KMS-11 (cell line): Measurements from ENCODE around the gene ALPK3.

Experiments used
- H2AFZ ChIP-seq: fragments of 200-600 bp; sonication (generic); 2 replicates; pipeline ENCODE4 v1.6.1; 2016; ENCODE audit warnings: antibody characterized with exemption, mixed run types, low read depth
- H3K27ac ChIP-seq: fragments of 200-600 bp; sonication (generic); 2 replicates; pipeline ENCODE4 v1.6.1; 2016; ENCODE audit warnings: mild to moderate bottlenecking, mixed run types
- H3K27me3 ChIP-seq: fragments of 200-600 bp; sonication (generic); 2 replicates; pipeline ENCODE4 v1.6.1; 2017; ENCODE audit warnings: mild to moderate bottlenecking, low read depth, mixed run types, moderate library complexity; ENCODE audit not compliant: insufficient read depth
- H3K36me3 ChIP-seq: fragments of 200-600 bp; sonication (generic); 2 replicates; pipeline ENCODE4 v1.6.1; 2017; ENCODE audit warnings: mild to moderate bottlenecking, mixed run types; ENCODE audit not compliant: insufficient read depth
- H3K4me1 ChIP-seq: fragments of 200-600 bp; sonication (generic); 2 replicates; pipeline ENCODE4 v1.6.1; 2016; ENCODE audit warnings: mild to moderate bottlenecking, low read depth, mixed run types; ENCODE audit not compliant: poor library complexity, severe bottlenecking
- H3K4me2 ChIP-seq: fragments of 200-600 bp; sonication (generic); 2 replicates; pipeline ENCODE4 v1.7.0; 2016; ENCODE audit warnings: mild to moderate bottlenecking, mixed run types
- H3K4me3 ChIP-seq: fragments of 200-600 bp; sonication (generic); IDR thresholded peaks from 2 replicates; pipeline ENCODE4 v1.6.1; 2017; ENCODE audit warnings: low read depth, low read length, mixed read lengths; ENCODE audit not compliant: insufficient read depth
- H3K79me2 ChIP-seq: fragments of 200-600 bp; sonication (generic); 2 replicates; pipeline ENCODE4 v1.6.1; 2016; ENCODE audit warnings: low read depth, mixed run types; ENCODE audit not compliant: insufficient read depth
- H3K9ac ChIP-seq: fragments of 200-600 bp; sonication (generic); 2 replicates; pipeline ENCODE4 v1.6.1; 2016; ENCODE audit warnings: mild to moderate bottlenecking, mixed run types
- H4K20me1 ChIP-seq: fragments of 200-600 bp; sonication (generic); 2 replicates; pipeline ENCODE4 v1.6.1; 2016; ENCODE audit warnings: mild to moderate bottlenecking, mixed run types; ENCODE audit not compliant: insufficient read depth
- TF ChIP-seq, protein P1 (sequence below): fragments of 200-600 bp; sonication (generic); conservative IDR thresholded peaks from 2 replicates; pipeline ENCODE4 v1.6.1; 2017; ENCODE audit warnings: low read depth, mild to moderate bottlenecking, antibody characterized with exemption, low read length, moderate library complexity, mixed read lengths

The ALPK3 gene

DNA sequence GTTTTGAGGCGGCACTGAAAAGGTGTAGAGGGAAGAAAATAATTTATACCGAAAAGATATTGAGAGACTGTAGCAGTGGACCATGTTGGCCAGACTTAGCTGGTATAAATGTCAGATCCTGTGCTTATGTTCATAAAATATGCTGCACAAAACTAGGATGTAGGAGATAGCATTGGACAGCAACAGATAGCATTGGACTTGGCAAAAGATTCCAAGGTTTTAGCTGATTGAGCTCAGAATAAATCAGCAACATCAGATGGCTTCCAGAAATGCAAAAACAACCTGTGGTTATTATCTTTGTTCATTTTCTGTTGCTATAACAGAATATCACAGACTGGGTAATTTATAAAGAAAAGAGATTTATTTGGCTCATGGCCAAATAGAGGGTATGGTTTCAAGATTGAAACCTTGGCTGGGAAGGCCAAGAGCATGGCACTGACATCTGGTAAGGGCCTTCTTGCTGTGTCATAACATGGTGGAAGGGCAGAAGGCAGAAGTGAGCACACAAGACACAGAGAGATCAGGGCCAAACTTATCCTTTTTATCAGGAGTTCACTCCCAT, 102.0 kb downstream of the ALPK3 start:
- Histone ChIP-seq H3K4me3 (no peak overlapping the region), H3K4me2 (no peak overlapping the region), H4K20me1 (no peaks in the 10 kb centered on the region), H2AFZ (no peak overlapping the region), H3K9ac (no peak overlapping the region), H3K27ac (no peak overlapping the region), H3K79me2 (no peaks in the 10 kb centered on the region), H3K4me1 (peaks cover 4% of the 10 kb centered on the region), H3K27me3 (no peaks in the 10 kb centered on the region), H3K36me3 (no peaks in the 10 kb centered on the region)
- TF ChIP-seq, protein P1, sequence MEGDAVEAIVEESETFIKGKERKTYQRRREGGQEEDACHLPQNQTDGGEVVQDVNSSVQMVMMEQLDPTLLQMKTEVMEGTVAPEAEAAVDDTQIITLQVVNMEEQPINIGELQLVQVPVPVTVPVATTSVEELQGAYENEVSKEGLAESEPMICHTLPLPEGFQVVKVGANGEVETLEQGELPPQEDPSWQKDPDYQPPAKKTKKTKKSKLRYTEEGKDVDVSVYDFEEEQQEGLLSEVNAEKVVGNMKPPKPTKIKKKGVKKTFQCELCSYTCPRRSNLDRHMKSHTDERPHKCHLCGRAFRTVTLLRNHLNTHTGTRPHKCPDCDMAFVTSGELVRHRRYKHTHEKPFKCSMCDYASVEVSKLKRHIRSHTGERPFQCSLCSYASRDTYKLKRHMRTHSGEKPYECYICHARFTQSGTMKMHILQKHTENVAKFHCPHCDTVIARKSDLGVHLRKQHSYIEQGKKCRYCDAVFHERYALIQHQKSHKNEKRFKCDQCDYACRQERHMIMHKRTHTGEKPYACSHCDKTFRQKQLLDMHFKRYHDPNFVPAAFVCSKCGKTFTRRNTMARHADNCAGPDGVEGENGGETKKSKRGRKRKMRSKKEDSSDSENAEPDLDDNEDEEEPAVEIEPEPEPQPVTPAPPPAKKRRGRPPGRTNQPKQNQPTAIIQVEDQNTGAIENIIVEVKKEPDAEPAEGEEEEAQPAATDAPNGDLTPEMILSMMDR, result no peak

DNA sequence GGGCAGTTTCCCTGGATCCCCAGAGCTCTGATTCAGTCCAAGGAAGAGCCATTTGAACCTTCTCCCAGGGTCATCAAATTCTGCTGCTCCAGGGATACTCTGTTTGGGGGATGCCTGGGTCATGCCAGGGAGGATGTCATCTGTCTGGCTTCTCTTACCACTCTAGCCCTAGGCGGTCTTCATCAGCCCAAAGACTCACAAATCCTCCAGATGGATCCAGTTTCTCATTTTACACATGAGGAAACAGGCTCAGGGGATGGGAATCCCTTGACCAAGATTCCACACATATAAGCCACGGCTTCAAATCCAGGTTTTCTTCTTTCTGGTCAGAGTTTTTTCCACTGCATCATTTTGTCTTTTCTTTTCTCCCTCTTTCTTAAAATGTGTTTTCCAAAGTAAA, 104.0 kb downstream of the ALPK3 start:
- H3K4me3 ChIP-seq, result no peak overlapping the region
- H3K79me2 ChIP-seq, result no peaks in the 10 kb centered on the region
- TF ChIP-seq, protein P1, result no peak
- no peak overlapping the region for H2AFZ ChIP-seq
- H3K27ac ChIP-seq, result no peak overlapping the region
- H3K4me2 ChIP-seq, result no peak overlapping the region
- H4K20me1 ChIP-seq, result no peaks in the 10 kb centered on the region
- H3K36me3 ChIP-seq, result no peaks in the 10 kb centered on the region
- H3K27me3 ChIP-seq, result no peaks in the 10 kb centered on the region
- no peaks in the 10 kb centered on the region for H3K4me1 ChIP-seq
- H3K9ac ChIP-seq, result no peak overlapping the region

GRCh38 chr15:84922530-84922929, 105.4 kb downstream of the ALPK3 start:
- no peaks in the 10 kb centered on the region for H3K36me3 ChIP-seq
- no peak overlapping the region for H3K4me2 ChIP-seq
- H4K20me1 ChIP-seq, result no peaks in the 10 kb centered on the region
- no peak overlapping the region for H3K27ac ChIP-seq
- no peak overlapping the region for H3K4me3 ChIP-seq
- no peaks in the 10 kb centered on the region for H3K27me3 ChIP-seq
- no peak overlapping the region for H3K9ac ChIP-seq
- peaks cover 3% of the 10 kb centered on the region for H3K4me1 ChIP-seq
- TF ChIP-seq, protein P1, result no peak
- H2AFZ ChIP-seq, result no peak overlapping the region
- H3K79me2 ChIP-seq, result no peaks in the 10 kb centered on the region
